Endothelial cell (in vitro differentiated cells): ENCODE measurements around the gene IL23A. TPM values are rescaled to one million over a fixed set of nuclear protein-coding genes. Genes with fewer than 3 reads are reported as not detected.

Experiments
- DNase-seq: peaks from one replicate; pipeline ENCODE4 v3.0.0; 2021; ENCODE audit warnings: low spot score
- H3K27ac Mint-ChIP-seq: one replicate; pipeline ENCODE4 v1.8.0; 2021; ENCODE audit warnings: mixed read lengths, inconsistent platforms; ENCODE audit not compliant: unreplicated experiment
- H3K27me3 Mint-ChIP-seq: one replicate; pipeline ENCODE4 v1.8.0; 2021; ENCODE audit warnings: mild to moderate bottlenecking, moderate library complexity, mixed read lengths, inconsistent platforms; ENCODE audit not compliant: unreplicated experiment
- H3K36me3 Mint-ChIP-seq: one replicate; pipeline ENCODE4 v1.8.0; 2021; ENCODE audit warnings: mild to moderate bottlenecking, low read depth, mixed read lengths, inconsistent platforms; ENCODE audit not compliant: unreplicated experiment
- H3K4me1 Mint-ChIP-seq: one replicate; pipeline ENCODE4 v1.8.0; 2021; ENCODE audit warnings: mild to moderate bottlenecking, mixed read lengths, inconsistent platforms; ENCODE audit not compliant: unreplicated experiment
- H3K4me3 Mint-ChIP-seq: one replicate; pipeline ENCODE4 v1.8.0; 2021; ENCODE audit warnings: mild to moderate bottlenecking, mixed read lengths, inconsistent platforms; ENCODE audit not compliant: unreplicated experiment
- H3K9me3 Mint-ChIP-seq: one replicate; pipeline ENCODE4 v1.8.0; 2021; ENCODE audit warnings: mixed read lengths, inconsistent platforms; ENCODE audit not compliant: unreplicated experiment
- total RNA-seq: library from RNA; stranded (reverse); fragmentation: NEBNext Ultra II Directional; extraction: Animal tissue kit (Norgen Biotek cat#: 25700); gene quantifications from one replicate; pipeline ENCODE4 v1.2.1, GENCODE V29; 2021; ENCODE audit not compliant: unreplicated experiment
- TF ChIP-seq, protein P1 (sequence below): fragments of 200-600 bp; sonication (generic); IDR thresholded peaks from one replicate; pipeline ENCODE4 v1.5.0; 2021; ENCODE audit warnings: antibody characterized with exemption; ENCODE audit not compliant: unreplicated experiment

Gene IL23A
- total RNA-seq, 1 donor from 2014 or later, result 0.80 TPM

DNA sequence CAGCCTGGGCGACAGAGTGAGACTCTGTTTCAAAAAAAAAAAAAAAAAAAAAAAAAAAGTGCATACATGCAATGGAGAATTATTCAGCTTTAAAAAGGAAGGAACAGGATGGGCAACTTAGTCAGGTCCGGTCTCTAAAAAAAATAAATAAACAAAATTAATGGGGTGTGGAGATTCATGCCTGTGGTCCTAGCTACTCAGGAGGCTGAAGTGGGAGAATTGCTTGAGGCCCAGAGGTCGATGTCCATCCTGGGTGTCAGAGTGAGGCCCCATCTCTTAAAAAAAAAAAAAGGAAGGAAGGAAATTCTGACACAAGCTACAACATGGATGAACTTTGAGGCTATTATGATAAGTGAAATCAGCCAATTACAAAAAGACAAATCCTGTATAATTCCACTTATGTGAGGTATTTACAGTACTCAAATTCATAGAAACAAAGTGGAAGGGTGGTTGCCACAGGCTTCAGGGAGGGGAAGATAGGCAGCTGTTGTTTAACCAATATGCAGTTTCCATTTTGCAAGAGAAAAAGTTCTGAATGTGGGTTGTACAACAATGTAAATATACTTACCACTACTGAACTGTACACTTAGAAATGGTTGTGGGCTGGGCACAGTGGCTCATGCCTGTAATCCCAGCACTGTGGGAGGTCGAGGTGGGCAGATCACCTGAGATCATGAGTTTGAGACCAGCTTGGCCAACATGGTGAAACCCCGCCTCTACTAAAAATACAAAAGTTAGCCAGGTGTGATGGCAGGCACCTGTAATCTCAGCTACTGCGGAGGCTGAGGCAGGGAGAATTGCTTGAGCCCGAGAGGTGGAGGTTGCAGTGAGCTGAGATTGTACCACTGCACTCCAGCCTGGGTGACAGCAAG lies 36.3 kb downstream of the IL23A start:
- Mint-ChIP-seq H3K27ac (no peak overlapping the region), H3K9me3 (no peaks in the 10 kb centered on the region), H3K27me3 (no peaks in the 10 kb centered on the region), H3K36me3 (no peaks in the 10 kb centered on the region), H3K4me3 (no peak overlapping the region), H3K4me1 (peaks cover 9% of the 10 kb centered on the region)
- TF ChIP-seq, protein P1, sequence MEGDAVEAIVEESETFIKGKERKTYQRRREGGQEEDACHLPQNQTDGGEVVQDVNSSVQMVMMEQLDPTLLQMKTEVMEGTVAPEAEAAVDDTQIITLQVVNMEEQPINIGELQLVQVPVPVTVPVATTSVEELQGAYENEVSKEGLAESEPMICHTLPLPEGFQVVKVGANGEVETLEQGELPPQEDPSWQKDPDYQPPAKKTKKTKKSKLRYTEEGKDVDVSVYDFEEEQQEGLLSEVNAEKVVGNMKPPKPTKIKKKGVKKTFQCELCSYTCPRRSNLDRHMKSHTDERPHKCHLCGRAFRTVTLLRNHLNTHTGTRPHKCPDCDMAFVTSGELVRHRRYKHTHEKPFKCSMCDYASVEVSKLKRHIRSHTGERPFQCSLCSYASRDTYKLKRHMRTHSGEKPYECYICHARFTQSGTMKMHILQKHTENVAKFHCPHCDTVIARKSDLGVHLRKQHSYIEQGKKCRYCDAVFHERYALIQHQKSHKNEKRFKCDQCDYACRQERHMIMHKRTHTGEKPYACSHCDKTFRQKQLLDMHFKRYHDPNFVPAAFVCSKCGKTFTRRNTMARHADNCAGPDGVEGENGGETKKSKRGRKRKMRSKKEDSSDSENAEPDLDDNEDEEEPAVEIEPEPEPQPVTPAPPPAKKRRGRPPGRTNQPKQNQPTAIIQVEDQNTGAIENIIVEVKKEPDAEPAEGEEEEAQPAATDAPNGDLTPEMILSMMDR, result no peak
- DNase-seq, result no peak

DNA sequence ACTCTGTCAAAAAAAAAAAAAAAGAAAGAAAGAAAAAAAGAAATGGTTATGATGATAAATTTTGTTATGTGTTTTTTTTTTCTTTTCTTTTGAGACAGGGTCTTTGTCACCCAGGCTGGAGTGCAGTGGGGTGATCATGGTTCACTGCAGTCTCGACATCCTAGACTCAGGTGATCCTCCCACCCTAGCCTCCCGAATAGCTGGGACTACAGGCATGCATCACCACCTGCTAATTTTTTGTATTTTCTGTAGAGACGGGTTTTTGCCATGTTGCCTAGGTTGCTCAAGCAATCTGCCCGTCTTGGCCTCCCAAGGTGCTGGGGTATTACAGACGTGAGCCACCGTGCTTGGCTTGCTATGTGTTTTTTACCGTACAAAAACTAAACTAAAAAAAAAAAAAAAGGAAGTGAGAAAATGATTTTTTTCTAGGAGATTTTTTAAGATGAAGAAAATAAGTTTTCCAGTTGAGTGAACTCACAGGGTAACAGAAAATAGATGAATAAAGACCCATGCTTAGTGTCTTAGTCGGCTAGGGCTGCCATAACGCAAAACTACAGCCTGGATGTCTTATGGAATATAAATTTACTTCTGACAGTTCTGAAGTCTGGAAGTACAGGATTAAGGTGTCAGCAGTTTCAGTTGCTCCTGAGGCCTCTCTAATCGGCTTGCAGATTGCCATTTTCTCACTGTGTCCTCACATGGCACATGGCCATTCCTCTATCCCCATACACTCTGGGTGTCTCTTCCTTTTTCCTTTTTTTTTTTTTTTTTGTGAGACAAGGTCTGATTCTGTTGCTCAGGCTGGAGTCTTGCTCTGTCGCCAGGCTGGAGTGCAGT lies 37.1 kb downstream of the IL23A start:
- Mint-ChIP-seq H3K27ac (no peak overlapping the region), H3K9me3 (no peaks in the 10 kb centered on the region)

DNA sequence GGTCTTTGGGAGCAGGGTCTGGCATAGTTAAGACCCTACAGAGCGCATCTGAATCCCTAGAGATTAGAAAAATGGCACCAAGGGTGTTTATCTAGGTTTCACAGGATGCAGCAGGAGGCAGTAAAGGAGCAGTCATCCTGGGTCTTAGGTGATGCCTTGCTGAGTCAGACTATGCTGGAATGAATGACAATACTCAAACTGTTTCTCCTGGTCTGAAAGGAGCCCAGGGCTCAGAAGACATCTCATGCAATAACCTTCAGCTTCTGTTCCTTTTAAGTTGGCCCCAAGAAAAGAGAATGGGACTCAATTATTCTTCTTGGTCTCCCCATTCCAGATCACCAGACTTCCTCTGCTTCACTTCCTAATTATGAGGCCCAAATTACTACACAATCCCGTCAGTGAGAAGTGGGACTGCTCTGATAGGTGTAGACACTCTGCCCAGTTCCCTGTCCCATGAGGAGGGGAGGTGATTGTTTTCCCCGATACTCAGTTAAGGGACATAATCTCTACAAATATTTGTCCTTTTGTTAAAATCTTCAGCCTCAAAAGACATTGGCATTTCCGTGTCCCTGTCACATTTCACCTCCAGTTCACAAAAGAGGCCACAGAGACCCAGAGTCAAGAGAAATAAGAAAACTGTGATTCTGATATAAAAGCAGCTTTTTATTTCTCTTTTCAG lies 38.8 kb downstream of the IL23A start:
- Mint-ChIP-seq H3K4me3 (no peak overlapping the region), H3K9me3 (no peaks in the 10 kb centered on the region)

More for the DNA sequence above, 37.1 kb downstream of the IL23A start:
- Mint-ChIP-seq H3K36me3 (no peaks in the 10 kb centered on the region), H3K27me3 (peaks cover 2% of the 10 kb centered on the region), H3K4me1 (peaks cover 9% of the 10 kb centered on the region), H3K4me3 (no peak overlapping the region)
- DNase-seq, result no peak
- TF ChIP-seq, protein P1, result no peak

DNA sequence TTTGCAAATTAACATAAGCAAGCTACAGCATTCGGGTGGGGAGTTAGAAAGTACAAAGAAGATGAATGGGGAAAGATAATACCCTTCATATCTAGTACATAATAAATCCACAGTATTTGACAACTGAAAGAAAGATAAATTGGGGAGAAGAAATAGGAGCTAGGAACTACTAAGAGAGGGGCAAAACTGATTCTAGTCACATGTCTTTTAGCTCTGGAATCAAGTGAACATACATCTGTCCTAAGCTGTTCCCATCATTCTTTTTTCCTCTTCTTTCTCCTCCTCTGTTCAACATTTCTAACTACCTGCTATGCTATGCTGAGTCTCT lies 39.3 kb downstream of the IL23A start:
- Mint-ChIP-seq H3K4me3 (no peak overlapping the region), H3K27me3 (peaks cover 2% of the 10 kb centered on the region), H3K27ac (no peak overlapping the region), H3K9me3 (no peaks in the 10 kb centered on the region), H3K4me1 (peaks cover 9% of the 10 kb centered on the region), H3K36me3 (no peaks in the 10 kb centered on the region)
- TF ChIP-seq, protein P1, result no peak
- DNase-seq, result no peak

More for the DNA sequence above, 38.8 kb downstream of the IL23A start:
- Mint-ChIP-seq H3K4me1 (peaks cover 9% of the 10 kb centered on the region), H3K36me3 (no peaks in the 10 kb centered on the region), H3K27ac (no peak overlapping the region), H3K27me3 (peaks cover 2% of the 10 kb centered on the region)
- DNase-seq, result no peak
- TF ChIP-seq, protein P1, result no peak
